Measurements from ENCODE around the gene SYNE2. TPM values are rescaled to one million over a fixed set of nuclear protein-coding genes. Genes with fewer than 3 reads are reported as not detected.
A peak's percentile ranks its signal among the peaks of the same experiment; 100 is the strongest.
"Not testable (repeated sequence)": the region's sequence is repeated elsewhere in the genome, so short reads cannot be mapped to it uniquely, and the experiment has no call there.

The SYNE2 gene
- polyA plus RNA-seq, 3 donors: 101 to 171 (median 160) TPM

DNA sequence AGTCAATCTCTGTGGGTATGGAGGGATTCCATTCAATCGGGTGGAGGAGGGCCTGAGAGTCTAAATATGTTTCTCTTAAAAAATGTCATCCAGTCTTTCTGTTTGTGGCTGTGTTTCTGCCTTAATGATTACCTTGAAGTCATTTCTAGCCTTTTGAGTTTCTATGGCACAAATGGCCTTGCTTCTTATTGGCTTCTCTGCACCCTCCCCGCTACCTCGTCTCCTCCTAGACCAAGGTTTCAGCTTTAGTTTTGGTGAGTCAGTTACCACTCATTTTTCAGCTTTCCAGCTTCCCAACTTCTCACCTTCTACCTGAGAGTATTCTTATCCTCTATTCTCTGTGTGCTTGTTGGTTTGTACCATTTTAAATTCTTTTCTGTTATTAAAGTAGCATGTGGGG lies 159.2 kb downstream of the SYNE2 start:
- no peak for DNase-seq

DNA sequence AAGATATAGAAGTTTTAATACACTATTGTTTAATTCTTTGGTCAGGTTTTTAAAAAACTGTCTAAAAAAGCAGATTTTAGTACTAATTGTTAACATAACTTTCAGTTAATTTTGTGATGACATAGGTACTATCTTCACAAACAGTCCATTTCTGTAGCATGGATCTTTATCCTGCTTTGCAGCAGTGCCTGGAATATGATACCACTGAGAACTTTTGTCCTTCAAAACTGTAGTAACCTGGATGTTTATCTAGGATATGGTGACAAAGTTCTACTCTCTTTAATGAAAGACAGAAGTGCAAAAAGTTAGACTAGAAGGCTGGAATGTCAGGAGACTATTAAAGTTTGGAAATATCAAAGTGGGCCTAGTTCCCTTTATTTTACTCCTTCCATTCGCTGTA lies 159.9 kb downstream of the SYNE2 start:
- peak; percentile 15 for DNase-seq

DNA sequence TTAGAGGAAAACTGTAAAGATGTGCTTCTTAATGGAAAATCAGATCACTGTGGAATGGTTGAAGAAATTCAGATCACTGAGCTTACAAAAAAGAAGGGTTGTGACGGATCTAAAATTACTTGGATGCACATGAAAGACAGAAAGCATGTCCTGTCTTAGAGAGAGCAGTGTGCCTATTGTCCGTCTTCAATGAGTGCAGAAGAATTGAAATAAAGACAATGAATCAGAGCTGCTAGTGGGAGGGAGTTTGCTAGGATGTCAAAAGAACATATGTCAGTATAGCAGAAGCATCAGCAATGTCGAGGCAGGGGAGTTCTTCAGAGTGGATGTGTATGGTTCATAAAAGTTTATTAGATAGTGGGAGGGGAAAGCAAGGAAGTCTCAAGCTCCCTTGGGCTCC lies 172.7 kb downstream of the SYNE2 start:
- DNase-seq: no peak

DNA sequence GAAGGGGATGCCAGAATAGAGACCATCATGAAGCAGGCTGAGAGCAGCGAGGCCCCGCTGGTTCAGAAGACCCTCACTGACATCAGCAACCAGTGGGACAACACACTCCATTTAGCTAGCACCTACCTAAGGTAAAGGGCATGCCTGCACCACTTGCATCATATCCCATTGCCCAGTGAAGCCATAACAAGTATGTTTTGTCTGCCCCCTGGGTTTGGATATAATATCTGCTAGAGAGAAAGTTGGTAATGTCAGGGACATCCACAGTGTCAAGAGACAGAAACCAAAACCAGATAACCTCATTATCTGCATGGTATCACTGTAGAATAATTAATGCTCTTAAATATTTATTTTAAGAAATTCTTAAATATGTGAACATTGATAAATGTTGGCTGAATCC lies 173.8 kb downstream of the SYNE2 start:
- no peak for DNase-seq

DNA sequence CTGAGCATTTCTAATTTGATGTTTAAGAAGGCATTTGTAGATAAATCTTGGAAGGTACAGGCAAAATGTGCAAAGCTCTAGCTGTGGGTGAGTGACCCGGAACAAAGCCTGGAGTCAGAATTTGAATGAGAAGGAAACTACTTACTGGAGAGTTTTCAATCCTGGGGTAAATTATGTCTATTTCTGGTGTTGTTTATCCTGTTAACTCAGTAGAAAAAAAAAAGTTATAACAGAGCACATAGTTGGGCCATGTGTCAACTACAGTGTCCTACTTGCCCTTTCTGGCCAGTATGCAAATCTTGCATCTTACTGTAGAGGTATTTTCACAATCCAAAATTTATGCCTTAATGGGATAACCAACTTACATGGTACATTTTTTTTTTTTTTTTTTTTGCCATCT lies 182.3 kb downstream of the SYNE2 start:
- DNase-seq: no peak

DNA sequence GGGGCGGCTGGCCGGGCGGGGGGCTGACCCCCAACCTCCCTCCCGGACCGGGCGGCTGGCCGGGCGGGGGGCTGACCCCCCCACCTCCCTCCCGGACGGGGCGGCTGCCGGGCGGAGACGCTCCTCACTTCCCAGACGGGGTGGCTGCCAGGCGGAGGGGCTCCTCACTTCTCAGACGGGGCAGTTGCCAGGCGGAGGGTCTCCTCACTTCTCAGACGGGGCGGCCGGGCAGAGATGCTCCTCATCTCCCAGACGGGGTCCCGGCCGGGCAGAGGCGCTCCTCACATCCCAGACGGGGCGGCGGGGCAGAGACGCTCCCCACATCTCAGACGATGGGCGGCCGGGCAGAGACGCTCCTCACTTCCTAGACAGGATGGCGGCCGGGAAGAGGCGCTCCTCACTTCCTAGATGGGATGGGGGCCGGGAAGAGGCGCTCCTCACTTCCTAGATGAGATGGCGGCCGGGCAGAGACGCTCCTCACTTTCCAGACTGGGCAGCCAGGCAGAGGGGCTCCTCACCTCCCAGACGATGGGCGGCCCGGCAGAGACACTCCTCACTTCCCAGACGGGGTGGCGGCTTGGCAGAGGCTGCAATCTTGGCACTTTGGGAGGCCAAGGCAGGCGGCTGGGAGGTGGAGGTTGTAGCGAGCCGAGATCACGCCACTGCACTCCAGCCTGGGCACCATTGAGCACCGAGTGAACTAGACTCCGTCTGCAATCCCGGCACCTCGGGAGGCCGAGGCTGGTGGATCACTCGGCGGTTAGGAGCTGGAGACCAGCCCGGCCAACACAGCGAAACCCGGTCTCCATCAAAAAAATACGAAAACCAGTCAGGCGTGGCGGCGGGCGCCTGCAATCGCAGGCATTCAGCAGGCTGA lies 185.3 kb downstream of the SYNE2 start:
- DNase-seq: not testable (repeated sequence)

DNA sequence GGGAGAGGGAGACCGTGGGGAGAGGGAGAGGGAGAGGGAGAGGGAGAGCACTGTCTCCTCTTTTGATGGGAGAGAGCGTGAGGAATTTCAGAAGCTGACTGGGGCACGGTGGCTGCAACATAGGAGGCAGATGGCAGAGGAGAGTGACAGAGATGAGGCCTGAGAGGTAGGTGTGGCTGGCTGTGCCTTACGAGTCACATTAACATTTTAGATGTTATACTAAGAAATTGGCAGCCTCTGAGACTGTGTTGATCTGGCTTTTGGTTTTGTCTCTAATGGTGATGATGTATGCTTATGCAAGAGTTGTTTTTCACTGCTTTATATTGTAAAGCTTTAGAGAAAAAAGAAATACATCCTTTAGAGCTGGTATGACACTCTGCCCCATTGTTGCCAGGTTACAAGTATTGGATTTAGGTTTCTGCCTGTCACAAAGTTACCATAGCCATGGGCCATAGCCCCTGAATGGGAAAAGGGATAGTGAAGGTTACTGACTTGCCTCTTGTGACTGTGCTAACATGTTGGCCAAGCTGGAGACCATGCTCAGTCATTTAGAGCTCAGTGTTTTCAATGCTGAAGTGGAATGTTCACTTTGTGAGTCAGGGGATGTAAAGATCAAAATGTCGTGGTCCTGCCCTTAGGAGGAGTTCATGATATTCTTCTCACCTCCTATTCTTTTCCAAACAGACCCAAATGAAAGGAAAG lies 186.2 kb downstream of the SYNE2 start:
- DNase-seq: no peak

DNA sequence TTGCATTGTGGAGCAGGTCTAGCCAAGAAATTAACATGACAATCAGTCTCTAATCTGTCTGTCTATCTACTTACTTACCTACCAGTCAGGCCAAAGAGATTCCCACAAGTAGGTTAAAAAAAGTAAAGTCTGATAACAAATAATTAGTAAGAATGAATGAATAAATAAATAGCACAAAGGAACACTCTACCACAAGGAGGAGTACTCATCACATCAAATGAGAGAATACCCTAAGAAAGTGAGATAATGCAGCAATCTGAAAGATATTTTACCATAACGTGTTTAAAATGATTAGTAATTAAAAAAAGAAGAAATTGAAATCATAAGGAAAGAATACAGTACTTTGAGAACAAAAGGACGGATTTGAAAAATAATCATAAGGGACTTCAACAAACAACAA lies 187.2 kb downstream of the SYNE2 start:
- DNase-seq: no peak

DNA sequence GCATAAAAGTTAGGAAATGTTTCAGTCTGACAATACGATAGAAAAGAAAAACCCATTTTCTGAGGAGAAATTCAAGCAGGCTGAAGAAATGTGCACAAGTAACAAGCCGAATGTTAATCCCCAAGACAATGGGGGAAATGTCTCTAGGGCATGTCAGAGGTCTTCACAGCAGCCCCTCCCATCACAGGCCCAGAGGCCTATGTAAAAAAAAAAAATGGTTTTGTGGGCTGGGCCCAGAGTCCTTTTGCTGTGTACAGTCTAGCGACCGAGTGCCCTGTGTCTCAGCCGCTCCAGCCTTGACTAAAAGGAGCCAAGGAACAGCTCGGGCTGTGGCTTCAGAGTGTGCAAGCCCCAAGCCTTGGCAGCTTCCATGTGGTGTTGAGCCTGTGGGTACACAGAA lies 190.5 kb downstream of the SYNE2 start:
- DNase-seq: not testable (repeated sequence)

DNA sequence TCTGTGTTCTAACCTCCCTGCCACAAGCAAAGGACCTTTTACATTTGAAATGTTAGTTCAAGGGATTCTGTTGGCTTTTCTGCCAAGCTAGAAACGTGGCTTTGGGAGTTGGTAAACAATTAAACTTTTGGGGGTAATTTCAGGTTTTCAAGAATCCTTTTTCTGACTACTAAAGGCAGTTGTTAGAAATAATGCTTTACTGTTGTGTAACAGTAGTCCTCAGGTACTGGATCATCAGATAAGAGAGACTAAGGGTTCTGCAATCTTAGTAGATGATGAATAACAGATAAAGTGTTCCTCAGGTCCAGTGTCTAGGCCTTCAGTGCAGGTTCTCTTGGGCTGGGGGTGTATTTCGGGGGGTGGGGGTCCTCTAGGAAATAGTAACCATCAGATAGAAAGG lies 192.3 kb downstream of the SYNE2 start:
- DNase-seq: no peak

DNA sequence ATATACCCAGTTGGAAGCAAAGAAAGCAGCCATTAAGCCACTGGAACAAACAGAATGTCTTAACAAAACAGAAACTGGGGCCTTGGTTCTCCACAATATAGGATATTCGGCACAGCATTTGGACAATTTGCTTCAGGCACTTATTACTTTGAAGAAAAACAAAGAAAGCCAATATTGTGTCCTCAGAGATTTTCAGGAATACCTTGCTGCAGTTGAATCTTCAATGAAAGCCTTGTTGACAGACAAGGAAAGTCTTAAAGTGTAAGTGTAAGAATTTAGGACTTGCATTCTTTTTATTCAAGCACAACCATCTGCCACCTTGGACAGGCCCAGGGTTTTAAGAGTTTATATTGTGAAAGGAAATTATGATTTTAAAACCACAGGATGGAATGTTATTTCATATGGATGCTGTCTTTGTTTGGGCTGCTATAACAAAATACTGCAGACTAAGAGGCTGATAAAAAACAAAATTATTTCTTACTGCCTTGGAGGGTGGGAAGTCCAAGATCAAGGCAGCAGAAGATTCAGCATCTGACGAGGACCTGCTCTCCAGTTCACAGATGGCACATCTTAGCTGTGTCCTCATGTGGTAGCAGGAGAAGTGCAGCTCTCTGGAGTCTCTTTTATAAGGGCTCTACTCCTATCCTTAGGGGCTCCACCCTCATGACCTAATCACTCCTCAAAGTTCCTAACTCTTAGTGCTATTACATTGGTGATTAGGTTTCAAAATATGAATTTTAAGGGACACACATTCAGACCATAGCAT lies 197.0 kb downstream of the SYNE2 start:
- DNase-seq: no peak

DNA sequence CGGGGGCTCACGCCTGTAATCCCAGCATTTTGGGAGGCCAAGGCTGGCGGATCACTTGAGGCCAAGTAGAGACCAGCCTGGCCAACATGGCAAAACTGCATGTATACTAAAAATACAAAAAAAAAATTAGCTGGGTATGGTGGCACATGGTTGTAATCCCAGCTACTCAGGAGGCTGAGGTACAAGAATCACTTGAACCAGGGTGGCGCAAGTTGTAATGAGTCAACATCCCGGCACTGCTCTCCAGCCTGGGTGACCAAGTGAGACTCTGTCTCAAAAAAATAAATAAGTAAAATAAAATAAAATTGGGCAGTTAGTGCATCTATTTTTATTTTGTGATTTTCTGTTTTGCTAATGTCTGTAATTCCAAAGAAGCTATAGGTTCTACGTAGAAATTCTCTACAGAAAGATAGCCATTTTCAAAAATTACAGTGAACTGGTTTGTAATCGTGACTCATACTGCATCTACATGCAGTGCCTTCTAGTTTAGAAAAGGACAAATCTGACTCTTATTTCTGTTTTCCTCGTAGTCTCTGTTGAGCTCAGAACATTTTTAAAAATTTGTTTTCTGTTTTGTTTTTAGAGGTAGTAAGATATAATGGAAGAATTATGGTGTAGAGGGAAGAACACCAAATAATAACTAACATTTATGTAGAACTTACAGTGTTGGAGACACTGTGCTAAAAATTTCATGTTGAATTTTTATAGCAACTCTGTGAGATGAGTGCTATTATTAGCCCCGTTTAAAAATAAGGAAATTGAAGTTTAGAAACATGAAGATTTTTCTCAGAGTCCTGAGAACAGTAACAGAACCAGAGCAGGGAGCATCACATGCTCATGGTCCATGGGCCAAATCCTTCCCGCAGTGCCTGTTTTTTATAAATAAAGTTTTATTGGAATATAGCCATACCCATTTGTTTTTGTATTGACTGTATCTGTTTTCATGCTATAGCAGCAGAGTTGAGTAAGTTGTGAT lies 201.2 kb downstream of the SYNE2 start:
- no peak for DNase-seq

DNA sequence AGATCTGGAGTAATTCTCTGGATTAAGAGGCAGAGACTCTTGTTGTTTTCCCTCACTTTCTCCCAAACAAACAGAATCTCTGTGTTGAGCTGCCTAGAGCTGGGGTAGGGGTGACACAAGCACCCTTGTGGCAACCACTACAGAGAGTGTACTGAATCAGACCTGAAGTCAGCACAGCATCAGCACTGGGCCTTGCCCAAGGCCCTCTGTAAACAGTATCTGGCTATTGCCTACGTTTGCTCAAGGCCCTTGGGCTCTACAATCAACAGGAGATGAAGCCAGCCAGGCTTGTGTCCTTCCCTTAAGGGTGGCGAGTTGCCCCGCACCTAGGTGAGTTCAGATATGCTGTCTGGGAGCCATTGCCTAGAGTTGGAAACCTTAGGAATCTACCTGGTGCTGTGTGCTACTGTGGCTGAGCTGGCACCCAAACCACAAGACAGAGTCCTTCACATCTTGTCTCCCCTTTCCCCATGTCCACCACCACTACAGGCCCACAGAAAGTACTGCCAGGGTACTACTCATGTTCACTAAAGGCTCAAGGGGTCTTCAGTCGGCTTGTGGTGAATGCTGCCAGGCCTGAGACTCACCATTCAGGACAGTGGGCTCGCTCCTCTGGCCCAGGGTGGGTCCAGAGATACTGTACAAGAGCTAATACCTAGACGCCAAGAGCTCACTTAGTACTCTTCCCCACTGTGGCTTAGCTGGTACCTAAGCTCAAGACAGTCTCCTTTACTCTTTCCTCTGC lies 206.8 kb downstream of the SYNE2 start:
- DNase-seq: no peak

DNA sequence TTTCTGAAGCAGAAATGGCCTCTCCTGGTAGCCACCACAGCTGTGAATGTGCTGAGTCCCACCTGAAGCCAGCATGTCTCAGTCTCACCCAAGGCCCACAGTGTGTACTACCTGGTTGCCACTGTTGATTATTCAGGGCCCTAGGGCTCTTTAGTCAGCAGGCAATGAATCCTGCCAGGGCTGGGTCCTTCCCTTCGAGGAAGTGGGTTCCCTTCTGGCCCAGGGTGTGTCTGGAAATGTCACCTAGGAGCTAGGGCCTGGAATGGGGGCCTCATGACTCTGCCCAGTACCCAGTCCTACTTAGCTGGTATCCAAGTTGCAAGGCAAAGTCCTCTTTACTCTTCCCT lies 207.4 kb downstream of the SYNE2 start:
- DNase-seq: no peak

DNA sequence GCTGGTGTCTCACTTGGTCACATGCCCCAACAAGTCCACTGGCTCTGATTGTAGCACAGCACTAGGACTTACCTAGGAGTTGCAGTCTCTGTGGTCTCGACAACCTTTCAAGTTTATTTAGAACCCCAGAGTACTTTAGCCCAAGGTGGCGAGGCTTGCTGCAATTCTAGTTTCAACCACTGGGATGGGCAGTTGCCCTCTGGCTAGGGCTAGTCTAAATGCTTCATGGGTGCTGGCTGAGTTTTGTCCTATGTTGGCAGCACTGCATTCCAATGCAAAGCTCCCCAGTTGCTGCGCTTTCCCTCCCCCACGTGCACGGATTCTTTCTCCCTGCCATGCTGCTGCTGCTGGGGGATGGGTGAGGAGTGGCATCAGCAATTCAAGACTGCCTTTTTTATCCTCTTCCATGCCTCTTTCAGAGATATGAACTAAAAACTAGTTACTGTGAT lies 207.9 kb downstream of the SYNE2 start:
- no peak for DNase-seq

DNA sequence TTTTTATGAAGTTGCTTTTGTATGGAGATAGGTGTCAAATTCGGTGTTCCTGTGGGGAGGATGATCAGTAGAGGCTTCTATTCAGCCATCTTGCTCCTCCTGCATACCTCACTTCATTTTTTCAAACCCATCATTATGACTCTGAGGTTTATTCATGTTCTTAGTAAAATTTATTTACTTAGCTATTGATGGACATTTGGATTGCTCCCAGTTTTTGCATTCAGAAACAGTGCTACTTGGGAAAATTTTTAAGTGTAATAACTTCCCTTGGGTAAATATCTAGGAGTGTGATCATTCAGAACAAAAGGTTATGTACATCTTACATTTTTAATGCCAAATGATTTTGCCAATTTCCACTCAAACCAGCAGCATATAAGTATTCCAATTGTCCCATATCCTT lies 208.3 kb downstream of the SYNE2 start:
- DNase-seq: no peak

DNA sequence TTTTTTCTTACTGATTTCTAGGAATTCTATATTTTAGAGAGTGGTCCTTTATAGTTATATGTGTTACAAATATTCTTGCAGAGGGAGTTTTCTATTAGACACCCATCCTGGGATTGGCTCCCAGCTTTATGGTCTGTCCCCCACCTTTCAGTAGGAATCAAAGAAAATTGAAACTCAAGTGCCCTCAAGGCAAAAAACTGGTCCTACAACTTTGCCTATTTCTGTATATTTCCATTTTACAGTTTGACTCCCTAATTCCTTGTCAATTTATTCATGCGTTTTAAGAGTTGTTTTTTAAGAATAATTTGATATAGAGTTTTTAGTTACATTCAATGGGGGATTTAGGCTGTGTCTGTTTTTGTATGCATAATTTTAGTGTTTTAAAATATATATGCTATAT lies 208.9 kb downstream of the SYNE2 start:
- peak; percentile 11 for DNase-seq

DNA sequence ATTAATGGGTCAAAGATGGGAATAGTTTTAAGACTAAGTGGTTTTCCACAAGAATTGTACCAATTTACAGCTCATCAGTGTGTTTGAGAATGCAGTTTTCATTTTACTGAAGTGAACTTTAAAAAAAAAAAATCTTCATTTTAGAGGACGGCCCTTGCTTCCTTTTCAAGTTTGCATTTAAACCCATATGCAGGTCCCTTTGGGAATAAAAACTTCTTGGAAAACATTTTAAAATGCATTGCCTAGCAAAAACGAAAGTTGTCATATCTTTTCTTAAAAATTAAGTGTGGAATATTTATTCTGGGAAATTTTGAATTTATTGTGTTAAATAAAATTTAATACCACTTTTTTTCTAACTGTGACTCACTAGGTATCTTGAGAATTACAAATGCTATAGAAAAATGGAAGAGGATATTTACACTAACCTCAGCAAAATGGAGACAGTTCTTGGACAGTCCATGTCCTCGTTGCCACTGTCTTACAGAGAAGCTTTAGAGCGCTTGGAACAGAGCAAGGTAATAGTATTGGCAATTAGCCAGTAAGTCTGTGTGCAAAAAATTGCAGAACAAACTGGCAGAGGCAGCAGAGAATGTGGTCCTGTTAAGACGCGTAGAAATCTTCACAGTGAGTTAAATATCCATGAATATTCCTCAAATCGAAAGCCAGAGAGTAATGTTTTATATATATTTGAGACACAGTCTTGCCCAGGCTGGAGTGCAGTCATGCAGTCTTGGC lies 209.7 kb downstream of the SYNE2 start:
- DNase-seq: no peak

DNA sequence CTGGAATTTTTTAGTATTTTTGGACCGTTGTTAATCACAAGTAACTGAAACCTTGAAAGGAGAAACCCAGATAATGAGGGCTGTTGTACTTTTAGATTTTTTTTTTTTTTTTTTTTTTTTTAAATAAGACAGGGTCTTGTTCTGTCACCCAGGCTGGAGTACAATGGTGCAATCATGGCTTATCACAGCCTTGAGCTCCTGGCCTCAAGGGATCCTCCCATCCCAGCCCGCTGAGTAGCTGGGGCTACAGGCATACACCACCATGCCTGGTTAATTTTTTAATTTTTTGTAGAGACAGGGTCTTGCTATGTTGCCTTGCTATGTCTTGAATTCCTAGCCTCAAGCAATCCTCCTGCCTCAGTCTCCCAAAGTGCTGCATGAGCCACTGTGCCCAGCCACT lies 211.6 kb downstream of the SYNE2 start:
- no peak for DNase-seq
